HG03103 (cell line): Measurements from ENCODE around the gene PLCD3.

ENCODE experiments used
- ATAC-seq: cut with Tn5 transposase; IDR thresholded peaks from one replicate; pipeline ENCODE4 v1.9.1; 2021; ENCODE audit warnings: low read depth; ENCODE audit not compliant: unreplicated experiment

The PLCD3 gene

GRCh38 chr17:45150911-45151809 is 18.8 kb upstream of the PLCD3 start:
- ATAC-seq: no peak

- ATAC-seq: no peak
Measured at GRCh38 chr17:45149669-45150664, 17.7 kb upstream of the PLCD3 start.

GRCh38 chr17:45149037-45149668 is 16.8 kb upstream of the PLCD3 start:
- no peak for ATAC-seq

DNA sequence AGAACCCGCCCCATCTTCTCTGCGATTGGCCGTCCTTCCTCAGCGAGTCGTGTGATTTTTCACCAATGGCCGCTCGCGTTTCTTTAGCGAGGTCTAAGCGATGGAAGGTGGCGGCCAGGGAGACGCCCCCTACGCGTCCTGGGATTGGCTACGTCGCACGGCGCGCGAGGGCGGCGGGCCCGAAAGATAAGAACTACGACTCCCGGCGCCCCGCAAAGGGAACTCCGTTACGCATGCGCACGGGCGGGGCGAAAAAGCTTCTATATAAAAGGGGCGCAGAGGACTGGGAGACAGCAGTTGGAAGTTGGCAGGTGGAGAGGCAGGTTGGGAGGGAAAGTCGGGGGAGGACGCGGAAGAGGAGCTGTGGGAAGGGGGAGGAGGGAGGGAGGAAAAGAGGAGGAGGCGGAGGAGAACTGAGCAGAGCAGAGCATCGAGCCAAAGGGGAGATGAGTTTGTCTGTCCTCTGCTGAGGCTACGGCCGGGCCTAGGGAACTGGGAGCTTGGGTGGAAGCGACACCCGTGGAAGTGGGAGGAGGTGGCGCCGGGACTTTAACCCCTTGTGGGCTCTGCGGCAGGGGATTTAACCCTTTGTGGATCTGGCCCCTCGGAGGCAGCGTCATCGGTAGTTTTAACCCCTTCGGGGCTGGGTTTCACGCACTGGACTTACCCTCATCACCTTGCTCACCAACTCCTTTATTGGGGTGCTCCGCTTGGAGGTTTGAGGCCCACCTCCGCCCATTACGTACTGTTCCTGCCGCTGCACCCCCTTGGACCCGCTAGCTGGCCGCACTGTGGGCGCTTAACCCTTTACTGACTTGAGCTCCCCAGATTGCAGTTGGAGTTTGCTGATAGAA is 16.1 kb upstream of the PLCD3 start, which contains the start of gene HEXIM1:
HEXIM1 (plus strand) TSS at position 293 of the 854 bp plus-strand sequence. CDS start 716 bp downstream, outside the sequence.
- peak; percentile 48 for ATAC-seq

- ATAC-seq: peak; percentile 5
Measured at GRCh38 chr17:45147581-45148182, 15.4 kb upstream of the PLCD3 start.

DNA sequence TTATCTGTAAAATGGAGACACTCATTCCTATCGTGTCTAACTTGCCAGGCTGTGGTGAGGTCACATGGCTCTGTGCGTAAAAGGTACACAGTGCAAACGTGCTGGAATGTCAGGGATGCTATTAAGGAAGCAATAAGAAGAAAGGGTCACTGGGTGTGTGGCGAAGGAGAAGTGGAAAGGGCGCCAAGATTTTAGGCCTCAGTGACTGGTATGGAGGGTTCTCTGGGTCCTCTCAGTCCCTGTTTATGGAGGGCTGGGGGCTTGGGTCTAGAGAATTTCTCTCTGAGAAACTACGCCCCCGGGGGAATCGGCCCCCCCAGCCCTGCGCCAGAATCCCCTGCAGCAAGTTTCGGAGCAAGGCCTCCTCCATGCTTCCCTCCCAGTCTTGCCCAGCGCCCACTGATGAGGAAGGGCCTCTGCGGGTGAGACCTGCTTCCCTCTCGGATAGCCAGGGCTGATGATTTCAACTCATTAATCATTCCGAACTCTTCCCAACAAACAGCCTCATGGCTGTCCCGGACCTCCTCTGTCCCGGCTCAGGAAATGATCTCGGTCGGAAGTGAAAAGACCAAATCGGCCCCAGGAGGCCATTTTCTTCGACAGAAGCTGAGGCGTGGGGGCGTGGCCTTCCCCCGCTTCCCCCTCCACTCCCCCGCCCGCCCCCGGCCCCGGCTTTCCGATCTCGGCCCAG is 14.7 kb upstream of the PLCD3 start:
- peak; percentile 3 for ATAC-seq

GRCh38 chr17:45146592-45146889 is 14.2 kb upstream of the PLCD3 start:
- ATAC-seq: no peak

GRCh38 chr17:45146166-45146565 is 13.9 kb upstream of the PLCD3 start:
- ATAC-seq: no peak

DNA sequence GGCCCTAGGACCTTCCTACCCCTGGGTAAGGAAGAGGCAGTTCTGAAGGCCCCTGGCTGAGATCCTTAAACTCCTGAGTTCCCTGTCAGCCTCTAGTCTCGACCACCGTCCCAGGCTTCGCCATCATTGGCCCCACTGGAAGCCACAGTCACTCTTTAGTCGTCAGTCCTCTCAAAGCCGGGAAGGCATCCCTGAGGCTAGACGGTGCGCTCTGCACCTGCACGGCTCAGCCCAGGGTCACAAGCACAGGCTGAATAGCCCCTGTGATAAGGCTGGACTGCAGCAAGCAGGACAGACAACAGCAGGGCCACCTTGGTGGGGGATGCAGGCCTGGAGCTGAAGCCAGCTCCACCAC is 12.7 kb upstream of the PLCD3 start:
- ATAC-seq: no peak

- no peak for ATAC-seq
Measured at GRCh38 chr17:45144199-45145034, 12.1 kb upstream of the PLCD3 start.

DNA sequence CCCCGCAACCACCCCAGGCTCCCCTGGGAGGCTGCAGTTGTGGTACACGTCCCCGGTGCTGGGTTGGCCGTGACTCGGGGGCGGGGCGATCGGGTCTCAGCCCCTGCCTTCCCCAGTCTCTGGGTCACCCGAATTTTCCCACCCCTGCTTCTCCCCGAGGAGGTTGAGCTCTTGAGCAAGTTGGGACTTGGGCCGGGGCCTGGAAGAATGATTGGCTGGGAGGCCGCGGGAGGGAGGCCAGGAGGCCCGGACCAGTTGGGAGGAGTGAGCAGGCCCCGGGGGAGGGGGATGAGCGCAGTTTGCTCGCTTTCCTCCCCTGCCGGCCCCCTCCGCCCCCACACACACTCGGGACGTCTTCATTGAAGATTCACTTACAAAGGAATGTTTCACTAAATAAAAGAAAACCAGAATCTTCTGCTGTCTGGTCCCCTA is 11.5 kb upstream of the PLCD3 start:
- ATAC-seq: no peak

GRCh38 chr17:45143094-45143670 is 10.9 kb upstream of the PLCD3 start:
- no peak for ATAC-seq

GRCh38 chr17:45139533-45139920 is 7.2 kb upstream of the PLCD3 start:
- no peak for ATAC-seq

DNA sequence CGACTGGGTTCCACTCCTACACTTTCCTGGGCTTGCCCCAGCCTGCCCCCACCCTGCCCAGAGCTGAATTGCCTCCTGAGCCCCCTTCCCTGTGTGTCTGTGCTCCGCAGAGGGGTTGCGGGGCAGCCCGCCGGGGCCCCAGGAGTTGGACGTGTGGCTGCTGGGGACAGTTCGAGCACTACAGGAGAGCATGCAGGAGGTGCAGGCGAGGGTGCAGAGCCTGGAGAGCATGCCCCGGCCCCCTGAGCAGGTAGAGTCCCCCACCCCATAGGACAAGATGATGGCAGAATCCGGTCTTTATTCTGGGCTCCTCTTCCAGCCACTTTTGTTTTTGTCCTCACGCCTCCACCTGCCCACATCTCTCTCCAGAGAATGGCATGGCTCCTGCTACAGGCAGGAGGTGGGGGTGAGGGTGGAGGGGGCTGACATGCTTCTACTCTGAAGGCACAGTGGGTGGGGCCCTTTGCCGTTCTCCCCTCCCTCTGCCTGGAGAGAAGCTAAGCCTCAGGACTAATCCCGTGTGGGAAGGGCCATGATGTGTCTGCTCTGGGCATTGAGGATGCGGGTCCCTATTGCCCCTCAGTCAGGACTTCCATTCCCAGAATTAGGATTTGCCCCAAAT is 6.7 kb upstream of the PLCD3 start:
- ATAC-seq: no peak

GRCh38 chr17:45137561-45138305 is 5.4 kb upstream of the PLCD3 start:
- ATAC-seq: no peak

GRCh38 chr17:45136846-45137560 is 4.7 kb upstream of the PLCD3 start:
- ATAC-seq: no peak
